SW 1271 (cell line): ENCODE results near the gene PAK1.
A peak's percentile ranks its signal among the peaks of the same experiment; 100 is the strongest.
"Not testable (repeated sequence)": the region's sequence is repeated elsewhere in the genome, so short reads cannot be mapped to it uniquely, and the experiment has no call there.

Source experiments
- DNase-seq, 2 experiments: peaks; one replicate each; lab custom pipeline; 2025; lab: John Stamatoyannopoulos, UW

Gene PAK1

DNA sequence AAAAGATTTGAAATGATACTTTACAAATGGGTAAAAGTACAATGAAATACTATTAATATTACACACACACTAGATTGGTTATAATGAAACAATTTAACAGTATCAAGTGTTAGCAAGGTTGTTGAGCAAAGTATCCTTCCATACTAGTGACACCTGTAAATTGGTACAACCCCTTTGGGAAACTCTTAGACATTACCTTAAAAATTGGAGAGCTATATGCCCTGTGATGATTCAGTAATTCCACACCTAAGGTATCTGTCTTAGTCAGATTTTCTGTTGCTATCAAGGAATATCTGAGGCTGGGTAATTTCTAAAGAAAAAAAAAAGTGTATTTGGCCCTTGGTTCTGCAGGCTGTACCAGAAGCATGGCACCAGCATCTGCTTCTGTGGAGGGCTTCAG is 165.1 kb downstream of the PAK1 start:
- DNase-seq, result no peak

DNA sequence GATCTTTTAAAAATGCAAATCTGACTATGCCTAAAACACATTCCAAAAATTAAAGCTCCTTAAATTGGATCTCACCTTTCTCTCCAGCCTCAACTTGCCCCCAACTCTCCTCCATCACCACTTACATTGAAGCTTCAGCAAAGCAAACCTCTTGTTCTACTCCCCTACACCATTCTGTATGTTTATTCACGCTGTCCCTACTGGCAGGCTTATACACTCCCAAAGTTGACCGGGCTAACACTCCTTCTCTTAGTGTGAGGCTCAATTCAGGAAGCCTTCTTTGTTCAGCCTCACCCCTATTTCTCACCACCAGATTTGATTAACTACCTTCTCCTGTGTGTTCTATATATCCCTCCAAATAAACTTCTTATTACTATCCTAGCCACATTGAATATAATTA is 170.6 kb downstream of the PAK1 start:
- no peak for DNase-seq

DNA sequence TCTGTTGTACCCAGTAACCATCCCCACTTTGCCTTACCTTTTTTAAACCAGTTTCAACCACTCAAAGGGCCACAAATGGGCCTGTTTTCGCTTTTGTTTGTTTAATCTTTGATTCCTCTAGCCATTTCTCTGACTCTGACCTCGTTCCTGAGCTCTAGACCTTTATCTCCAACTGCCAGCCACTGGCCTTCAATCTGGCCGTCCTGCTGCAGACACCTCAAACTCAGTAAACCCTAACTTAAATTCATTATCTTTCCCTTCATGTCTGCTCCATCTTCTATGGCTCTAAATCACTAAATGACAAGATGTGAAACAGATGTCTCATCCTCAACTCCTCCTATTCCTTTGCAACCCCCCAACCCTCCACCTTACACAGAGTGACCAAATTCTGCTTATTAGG is 171.1 kb downstream of the PAK1 start:
- no peak for DNase-seq

DNA sequence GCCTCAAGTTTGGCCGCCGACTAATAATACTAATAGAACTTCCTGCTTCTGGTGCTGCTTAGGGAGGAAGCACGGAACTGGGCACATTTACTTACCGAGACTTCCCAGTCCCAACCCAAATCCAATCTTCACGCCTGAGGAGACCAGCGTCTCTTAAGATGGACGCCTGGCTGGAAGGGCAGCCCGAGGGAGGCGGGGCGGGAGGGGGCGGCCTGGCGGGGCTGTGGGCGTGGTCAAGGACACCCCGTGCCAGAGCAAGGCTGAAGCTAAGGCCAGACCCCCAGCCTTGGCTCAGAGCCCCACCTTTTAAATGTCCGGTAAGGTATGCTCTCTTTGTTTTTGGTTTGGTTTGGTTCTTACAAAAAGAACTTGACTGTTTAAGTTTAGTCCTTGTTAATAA is 172.4 kb downstream of the PAK1 start, which contains the start of gene GDPD4:
TSS of gene GDPD4 (minus strand) at position 177 of the 400 bp plus-strand sequence. CDS start 16,549 bp downstream, outside the sequence.
- no peak for DNase-seq

DNA sequence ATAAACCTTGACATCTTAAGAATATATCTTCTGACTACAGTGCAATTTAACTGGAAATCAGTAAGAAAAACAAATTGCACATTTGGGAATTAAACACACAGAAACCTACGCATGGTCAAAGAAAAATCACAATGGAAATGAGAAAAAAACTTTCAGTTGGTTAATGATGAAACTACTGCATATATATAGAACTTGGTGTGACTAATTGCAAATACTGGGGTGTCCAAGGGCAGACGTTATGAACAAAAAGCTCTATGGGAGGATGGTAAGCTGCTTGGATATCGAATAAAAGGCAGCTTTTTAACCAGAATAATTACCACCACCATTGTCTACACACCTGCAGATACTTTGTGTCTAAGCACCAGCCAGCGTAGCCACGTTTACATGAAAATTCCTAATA is 173.2 kb downstream of the PAK1 start:
- no peak for DNase-seq

DNA sequence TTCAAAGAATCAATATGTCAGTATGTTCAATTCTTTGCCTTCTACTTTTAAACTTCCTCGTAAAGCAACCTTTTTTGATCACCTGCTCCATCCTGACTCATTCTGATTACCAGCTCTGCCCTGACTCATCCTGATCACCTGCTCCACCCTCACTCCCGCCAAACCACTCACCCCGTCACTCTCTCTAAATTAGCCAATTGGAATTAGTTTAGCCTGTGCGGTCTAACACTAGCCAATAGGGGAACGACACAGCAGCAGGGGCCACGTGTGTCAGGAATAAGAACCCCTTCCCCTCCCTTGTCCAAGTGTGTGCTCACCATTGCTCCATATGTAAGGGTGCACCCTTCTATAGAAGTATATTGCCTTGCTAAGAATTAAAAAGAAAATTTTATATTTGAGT is 173.9 kb downstream of the PAK1 start:
- DNase-seq, result not testable (repeated sequence)

DNA sequence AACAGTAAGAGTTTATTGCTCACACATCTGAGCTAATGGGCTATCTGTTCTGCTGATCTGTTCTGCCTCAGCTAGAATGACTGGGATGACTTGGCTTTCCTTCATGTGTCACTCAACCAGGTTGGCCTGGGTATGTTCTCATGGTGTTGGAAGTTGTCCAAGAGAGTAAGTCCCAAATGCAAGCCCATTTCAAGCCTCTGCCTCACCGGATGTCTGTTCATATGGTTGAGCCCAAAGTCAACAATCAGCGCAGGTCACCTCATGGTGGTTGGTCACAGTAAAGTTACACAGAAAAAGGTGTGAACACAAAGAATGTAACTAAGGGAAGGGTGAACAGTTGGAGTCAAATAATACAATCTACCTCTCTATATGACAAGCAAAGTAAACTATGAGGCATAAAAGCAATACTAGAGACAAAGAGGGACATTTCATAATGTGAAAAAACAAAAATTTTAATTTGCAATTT is 174.3 kb downstream of the PAK1 start:
- no peak for DNase-seq

DNA sequence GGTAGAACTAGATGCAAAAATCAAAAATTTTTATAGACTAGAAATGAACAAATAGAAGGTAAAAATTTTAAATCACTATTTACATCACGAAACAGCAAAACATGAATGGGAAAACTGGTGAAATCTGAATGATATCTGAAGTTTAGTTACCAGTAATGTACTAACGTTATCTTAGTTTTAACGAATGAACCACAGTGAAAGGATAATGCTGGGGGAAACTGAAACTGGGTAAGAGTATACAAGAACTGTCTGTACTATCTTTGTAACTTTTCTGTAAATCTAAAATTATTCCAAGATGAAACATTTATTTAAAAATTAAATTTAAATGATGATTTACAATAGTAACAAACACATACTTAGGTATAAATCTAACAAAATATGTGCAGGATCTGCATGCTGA is 179.9 kb downstream of the PAK1 start:
- no peak for DNase-seq

DNA sequence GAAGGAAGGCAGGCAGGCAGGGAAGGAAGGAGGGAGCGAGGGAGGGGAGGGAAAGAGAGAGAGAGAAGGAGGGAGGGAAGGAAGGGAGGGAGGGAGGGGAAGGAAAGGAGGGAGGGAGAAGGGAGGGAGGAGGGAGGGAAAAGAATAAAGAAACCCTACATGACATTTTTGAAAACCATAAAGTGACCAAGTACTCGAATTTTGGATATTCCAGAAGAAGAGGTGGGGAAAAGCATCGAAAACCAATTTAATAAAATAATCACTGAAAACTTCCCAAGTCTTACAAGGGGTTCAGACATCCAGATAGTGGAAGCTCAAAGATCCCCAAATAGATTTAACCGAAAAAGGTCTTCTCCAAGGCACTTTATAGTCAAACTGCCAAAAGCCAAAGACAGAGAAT is 184.2 kb downstream of the PAK1 start:
- DNase-seq, result no peak

DNA sequence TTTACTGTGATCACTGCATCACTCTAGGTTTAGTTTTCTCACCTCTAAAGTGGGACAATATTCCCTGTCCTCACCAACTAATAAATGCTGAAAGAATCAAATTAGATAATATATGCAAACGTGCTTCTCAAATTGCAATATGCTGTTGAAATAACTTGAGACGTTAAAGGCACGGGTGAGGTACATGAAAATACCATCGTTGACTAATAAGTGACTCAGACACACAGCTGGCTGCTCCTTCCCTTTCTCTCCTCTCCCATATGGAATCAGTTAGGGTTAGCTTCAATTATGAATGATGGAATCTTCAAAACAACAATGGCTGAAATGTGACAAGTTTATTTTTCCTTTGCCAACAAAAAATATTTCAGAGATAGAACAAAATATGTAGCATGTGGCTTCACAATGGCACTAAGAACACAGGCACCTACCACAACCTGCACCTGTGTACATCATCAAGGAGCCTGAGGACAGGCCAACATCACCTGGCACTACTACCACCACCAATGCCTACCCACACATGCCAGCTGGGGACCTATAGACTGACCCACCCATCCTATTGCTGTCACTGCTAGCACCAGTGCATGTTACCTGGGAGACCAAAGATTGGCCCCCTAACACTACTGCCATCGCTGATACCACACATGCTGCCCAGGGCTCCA is 186.2 kb downstream of the PAK1 start:
- DNase-seq, result peak in 1 of 2 experiments; percentile 20

DNA sequence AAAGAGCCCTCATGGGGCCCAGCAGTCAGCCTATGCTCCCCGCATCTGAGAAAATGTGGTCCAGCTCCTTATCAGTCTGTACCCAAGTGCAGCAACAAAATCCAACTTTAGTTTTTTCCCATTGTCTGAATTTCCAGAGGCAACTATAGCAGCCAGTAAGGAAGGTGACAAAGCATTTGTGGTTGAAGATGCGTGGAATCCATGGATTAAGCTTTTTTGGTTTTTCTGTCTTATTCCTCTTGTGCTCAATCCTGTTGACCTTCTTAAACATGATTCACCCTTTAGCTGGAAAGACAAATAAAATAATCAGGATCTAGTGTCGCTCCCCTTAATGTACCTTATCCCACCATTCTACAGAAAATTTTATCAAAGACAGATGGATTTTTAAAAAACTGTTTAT is 186.8 kb downstream of the PAK1 start:
- DNase-seq, result no peak

DNA sequence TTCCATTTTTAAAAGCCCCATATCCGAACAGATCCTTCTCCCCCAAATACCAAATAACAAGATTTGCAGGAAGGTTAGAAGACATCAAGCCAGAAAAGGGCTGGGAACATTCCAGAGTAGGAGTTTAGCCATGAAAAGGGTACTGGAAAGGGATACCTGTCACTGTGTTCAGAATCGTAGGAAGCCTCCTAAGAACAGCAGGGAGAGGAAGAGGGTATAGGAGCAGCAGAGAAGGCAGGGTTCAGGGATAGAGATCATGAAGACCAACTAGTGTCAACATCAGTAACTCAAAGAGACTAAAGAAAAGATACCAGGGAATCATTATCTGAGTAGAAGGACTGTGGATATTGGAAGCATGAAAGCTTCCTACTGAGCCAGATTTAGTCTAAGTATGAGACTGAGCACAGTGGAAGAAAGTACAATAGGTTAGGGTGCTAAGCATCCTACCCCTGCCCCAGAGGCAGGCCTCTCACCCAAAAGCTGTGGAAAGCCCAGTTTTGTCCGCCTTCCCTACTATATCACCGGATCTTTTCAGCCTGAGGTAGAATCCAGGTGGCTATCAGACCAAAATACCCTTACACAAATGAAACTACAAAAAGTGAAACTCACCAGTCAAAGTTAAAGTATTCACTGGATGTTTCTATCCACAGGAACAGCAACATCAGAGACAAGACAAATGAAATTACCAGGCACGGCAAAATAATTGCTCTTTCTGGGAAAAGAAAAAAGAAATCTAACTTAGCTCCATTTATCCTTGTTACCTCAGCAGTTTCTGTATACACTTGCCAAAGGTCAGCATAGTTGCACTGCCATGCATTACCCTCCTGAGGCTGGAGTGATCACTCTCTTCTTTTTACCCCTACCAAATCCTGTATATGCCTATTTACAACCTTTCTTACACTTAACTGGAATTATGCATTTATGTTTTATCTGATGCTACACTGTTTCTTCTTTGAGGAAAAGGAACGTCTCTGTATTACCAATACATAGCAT is 189.1 kb downstream of the PAK1 start:
- DNase-seq, result no peak

DNA sequence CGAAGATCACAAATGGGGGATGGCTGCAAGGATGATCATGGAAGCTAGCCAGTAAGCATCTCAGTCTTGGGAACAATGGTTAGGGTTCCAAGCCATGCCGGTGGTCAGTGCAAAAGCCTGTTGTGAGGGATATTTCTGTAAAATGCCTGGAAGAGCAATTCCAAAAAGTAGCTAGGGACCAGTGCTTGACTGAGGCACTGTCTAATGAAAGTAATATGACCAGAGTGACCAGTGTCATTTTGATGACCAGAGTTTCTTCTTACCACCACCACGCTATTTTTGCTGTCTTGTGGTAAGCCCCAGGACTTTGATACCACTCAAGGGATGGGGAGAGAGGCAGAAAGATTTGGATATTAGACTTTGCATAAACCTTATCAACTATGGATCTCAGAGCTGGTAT is 190.8 kb downstream of the PAK1 start:
- no peak for DNase-seq

DNA sequence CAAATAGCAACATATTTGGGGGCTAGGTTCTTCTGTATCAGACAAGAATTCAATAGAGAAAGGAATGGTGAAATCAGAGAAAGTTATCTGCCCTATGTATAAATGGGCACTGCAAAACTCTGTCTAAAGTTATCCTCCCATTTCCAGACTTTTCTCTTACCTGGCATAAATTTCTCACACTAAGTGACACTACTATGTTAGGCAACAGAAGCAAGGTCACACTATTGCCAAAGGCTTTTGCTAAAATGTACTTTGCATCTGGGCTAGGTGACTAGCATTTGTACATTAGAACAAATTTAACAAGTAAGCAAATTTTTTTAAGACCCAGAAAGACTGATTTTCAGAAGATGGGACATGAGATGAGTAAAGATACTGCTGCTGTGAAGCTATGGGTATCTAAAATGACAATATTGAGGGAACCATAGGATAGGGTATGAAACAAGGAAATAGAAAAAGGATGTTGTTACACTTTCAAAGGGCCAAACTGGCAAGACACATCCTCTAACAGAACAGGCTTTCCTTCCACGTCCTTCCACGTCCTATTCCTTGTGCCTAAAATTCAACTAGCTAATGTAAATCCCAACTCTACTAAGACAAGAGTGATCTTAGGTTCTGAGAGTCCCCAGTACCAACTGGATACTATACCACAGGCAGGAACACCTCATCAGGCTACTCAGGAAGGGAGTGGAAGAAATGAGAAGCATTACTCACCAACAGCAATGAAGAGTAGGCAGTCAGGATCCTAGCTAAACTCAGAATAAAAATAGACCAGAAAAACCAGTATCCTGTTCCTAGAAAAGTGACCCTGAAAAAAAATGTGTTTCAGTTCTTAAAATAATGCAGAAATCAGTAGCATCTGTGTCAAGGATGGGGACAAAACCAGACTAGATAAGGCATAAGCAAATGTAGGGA is 195.0 kb downstream of the PAK1 start:
- no peak for DNase-seq

DNA sequence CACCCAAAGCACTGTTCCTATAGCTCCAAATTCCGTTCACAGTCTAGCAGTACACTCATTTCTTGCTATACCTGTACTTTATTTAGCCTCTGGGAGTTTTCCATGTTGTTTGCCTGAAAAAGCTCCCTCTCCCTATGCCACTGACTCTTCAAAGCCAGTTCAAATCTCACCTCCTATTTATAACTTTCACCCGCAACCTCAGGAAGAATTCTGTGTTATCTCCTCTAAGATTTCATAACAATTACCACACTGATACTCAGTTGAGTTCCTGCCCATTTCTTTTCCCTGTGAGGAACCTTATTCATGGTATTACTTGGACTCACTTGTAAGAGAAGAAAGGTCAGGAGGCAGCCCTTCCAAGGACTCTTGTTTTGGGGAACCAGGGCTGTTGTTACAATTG is 197.6 kb downstream of the PAK1 start:
- no peak for DNase-seq
